K562 (cell line): ENCODE results near the gene NLE1. TPM values are rescaled to one million over a fixed set of nuclear protein-coding genes. Genes with fewer than 3 reads are reported as not detected.

Experiments used
- ATAC-seq: fragments of 200-7000 bp; cut with Tn5 transposase; 3 replicates; pipeline ENCODE4 v1.9.1; 2020; ENCODE audit warnings: moderate library complexity
- BruUV-seq: library from RNA; stranded (reverse); fragments of 400-500 nt; replicated peaks from 2 replicates; lab custom pipeline; 2021; lab: Mats Ljungman, UMichigan
- CTCF ChIA-PET: fragments of 300-600 bp; formaldehyde crosslinking; extraction: SDS; loops from one replicate; lab custom pipeline; 2021; ENCODE audit warnings: low intra/inter-chr PET ratio; lab: Yijun Ruan, JAX
- POLR2A ChIA-PET: fragments of 300-600, 350-650 bp; sonication (Branson Sonifier 250); formaldehyde crosslinking; extraction: SDS; loops from one replicate; lab custom pipeline; 2021; ENCODE audit warnings: antibody characterized with exemption, inconsistent platforms; lab: Yijun Ruan, JAX
- DNase-seq, 4 experiments: peaks; one replicate each; pipeline versions ENCODE4 v3.0.0 to v3.0.0-alpha.2; 2011 to 2018; ENCODE audit warnings: low spot score in 3 of 4, mixed read lengths in 3 of 4; ENCODE audit errors: extremely low read depth in 1 of 4
- FAIRE-seq: peaks from 2 replicates; lab custom pipeline; 2011; peaks lifted over from hg19 to GRCh38; lab: Jason Lieb, UNC
- H2AFZ ChIP-seq: 2 replicates; pipeline ENCODE4 v1.6.0; 2011; ENCODE audit warnings: low read depth, low read length, control low read depth, inconsistent platforms
- H3K27ac ChIP-seq: fragments of 200-600 bp; 3 replicates; pipeline ENCODE4 v1.8.0; 2011; ENCODE audit warnings: low read depth, mild to moderate bottlenecking, control low read depth, inconsistent platforms, low read length, moderate library complexity, mixed read lengths; ENCODE audit errors: extremely low read depth
- H3K27me3 ChIP-seq, 2 experiments: fragments of 300-600 bp in 1 of 2; 2 replicates in 1 of 2; 3 replicates in 1 of 2; pipeline versions ENCODE4 v1.6.0 to v1.8.0; 2011; ENCODE audit warnings: inconsistent platforms in 2 of 2, low read length in 2 of 2, mild to moderate bottlenecking in 1 of 2, mixed read lengths in 1 of 2, moderate library complexity in 1 of 2; ENCODE audit not compliant: control insufficient read depth in 2 of 2, insufficient read depth in 2 of 2
- H3K36me3 ChIP-seq: fragments of 300-600 bp; 3 replicates; pipeline ENCODE4 v1.8.0; 2011; ENCODE audit warnings: mild to moderate bottlenecking, low read length, inconsistent platforms; ENCODE audit not compliant: control insufficient read depth, insufficient read depth
- H3K4me1 ChIP-seq, 2 experiments: fragments of 200-600 bp in 1 of 2; replicated peaks in 1 of 2; 2 replicates in 1 of 2; 3 replicates in 1 of 2; pipeline versions ENCODE4 v1.5.1 to v1.8.0; 2011; ENCODE audit warnings: inconsistent platforms in 2 of 2, low read length in 2 of 2, mild to moderate bottlenecking in 1 of 2, mixed read lengths in 1 of 2, moderate library complexity in 1 of 2; ENCODE audit not compliant: control insufficient read depth in 2 of 2, insufficient read depth in 2 of 2
- H3K4me2 ChIP-seq: 2 replicates; pipeline ENCODE4 v1.6.1; 2011; ENCODE audit warnings: low read length, control low read depth, inconsistent platforms, mixed read lengths; ENCODE audit not compliant: insufficient read depth
- H3K4me3 ChIP-seq: fragments of 200-600 bp; sonication (generic), shearing (Covaris generic); 2 replicates; pipeline ENCODE4 v1.5.1; 2016; ENCODE audit warnings: control low read depth, inconsistent platforms
- H3K79me2 ChIP-seq: fragments of 200-600 bp; 3 replicates; pipeline ENCODE4 v1.8.0; 2011; ENCODE audit warnings: low read length, inconsistent platforms; ENCODE audit not compliant: control insufficient read depth, insufficient read depth
- H3K9ac ChIP-seq, 2 experiments: 2 replicates each; pipeline versions ENCODE4 v1.6.0 to v1.6.1; 2011; ENCODE audit warnings: low read depth in 2 of 2, low read length in 2 of 2, control low read depth in 1 of 2, inconsistent platforms in 1 of 2, mild to moderate bottlenecking in 1 of 2, mixed read lengths in 1 of 2; ENCODE audit not compliant: insufficient read depth in 1 of 2
- H3K9me1 ChIP-seq: one replicate; pipeline ENCODE4 v1.6.0; 2011; ENCODE audit warnings: inconsistent platforms, mild to moderate bottlenecking, low read length, moderate library complexity; ENCODE audit not compliant: control insufficient read depth, insufficient read depth
- H3K9me3 ChIP-seq: replicated peaks from 2 replicates; pipeline ENCODE4 v1.5.1; 2011; ENCODE audit warnings: low read depth, low read length, inconsistent platforms; ENCODE audit not compliant: control insufficient read depth, insufficient read depth
- H4K20me1 ChIP-seq: replicated peaks from 2 replicates; pipeline ENCODE4 v1.6.1; 2011; ENCODE audit warnings: low read length, inconsistent platforms, mixed read lengths; ENCODE audit not compliant: control insufficient read depth, insufficient read depth
- E2F8 ChIP-seq: fragments of 450-650 bp; IDR thresholded peaks from 2 replicates; pipeline ENCODE4 v1.7.1; 2018; ENCODE audit warnings: mild to moderate bottlenecking, low read depth; ENCODE audit not compliant: partially characterized antibody
- GATA2 ChIP-seq: sonication (generic); formaldehyde crosslinking; IDR thresholded peaks from 2 replicates; pipeline ENCODE4 v1.4.0; 2020; ENCODE audit warnings: mild to moderate bottlenecking, missing genetic modification reagents
- NCOA1 ChIP-seq: fragments of 450-650 bp; IDR thresholded peaks from 2 replicates; pipeline ENCODE4 v1.6.1; 2016; ENCODE audit warnings: low read depth
- NRF1 ChIP-seq, 2 experiments: fragments of 450-650 bp; IDR thresholded peaks in 1 of 2; conservative IDR thresholded peaks in 1 of 2; 2 replicates each; pipeline ENCODE4 v1.6.1; 2014; ENCODE audit warnings: mild to moderate bottlenecking in 2 of 2
- TFE3 ChIP-seq: fragments of 450-650 bp; formaldehyde crosslinking; IDR thresholded peaks from 2 replicates; pipeline ENCODE4 v1.4.0; 2020; ENCODE audit warnings: mild to moderate bottlenecking, mixed read lengths
- ZNF174 ChIP-seq: fragments of 250-450 bp; sonication (Bioruptor Pico); IDR thresholded peaks from 2 replicates; pipeline ENCODE4 v1.4.0; 2020; ENCODE audit warnings: mild to moderate bottlenecking
- ZNF740 ChIP-seq, 3 experiments: fragments of 200-800 bp in 1 of 3; sonication (Bioruptor generic) in 1 of 3; sonication (generic) in 1 of 3; formaldehyde crosslinking in 1 of 3; IDR thresholded peaks; 2 replicates each; pipeline versions ENCODE4 v1.6.1 to v1.8.0; 2016 to 2022; ENCODE audit warnings: mild to moderate bottlenecking in 2 of 3, missing compliant biosample characterization in 2 of 3, missing genetic modification characterization in 2 of 3, missing genetic modification reagents in 1 of 3
- WGBS: fragments of 100-300 bp; shearing (Covaris generic); methylation state at CpG from one replicate; pipeline ENCODE4 v1.1.6; 2016; ENCODE audit warnings: low coverage, mixed read lengths; ENCODE audit not compliant: insufficient coverage; ENCODE audit errors: missing lambda C conversion rate; 5-methylcytosine and 5-hydroxymethylcytosine counted together
- in situ Hi-C: fragments of 300-500 bp; cut with MboI; formaldehyde crosslinking; loops from 4 replicates; pipeline ENCODE4 v1.15.0; 2018; ENCODE audit warnings: inconsistent platforms, mixed read lengths
- intact Hi-C: fragments of 100-400 bp; cut with micrococcal nuclease; formaldehyde crosslinking; loops from 2 replicates; pipeline ENCODE4 v1.14.2; 2022
- polyA plus RNA-seq, 8 experiments: library from polyadenylated mRNA; depleted of rRNA in 4 of 8; stranded (reverse) in 5 of 8; unstranded in 3 of 8; fragments of >200 nt; fragmentation: Nextera tagmentation in 2 of 8; fragmentation: Illumina TruSeq in 1 of 8; extraction: Ambion mirVana in 2 of 8; extraction: Trizol in 1 of 8; gene quantifications; 2 replicates each; pipeline versions ENCODE4 v1.2.1 to v1.2.3, GENCODE V29; 2011 to 2014; ENCODE audit warnings: inconsistent platforms in 1 of 8, missing spikeins in 1 of 8
- total RNA-seq, 7 experiments: library from RNA; depleted of rRNA in 6 of 7; stranded (reverse); fragments of >200 nt in 6 of 7; fragmentation: Illumina TruSeq in 2 of 7; extraction: Trizol in 2 of 7; gene quantifications; 2 replicates each; pipeline versions ENCODE4 v1.2.1 to v1.2.3, GENCODE V29; 2011 to 2021; ENCODE audit warnings: low replicate concordance in 1 of 7

The NLE1 gene
- total and polyA plus RNA-seq, 9 of the 15 experiments (the other 6 are each of a cell fraction or from before 2014, with no cell fraction given) = 3.8 to 69.0 (median 29.4) TPM

- 0 out of 2 replicates have a peak, but pooled peaks have one; percentile 29 for TF ChIP-seq ZNF740 (CRISPR knock-in tag; IDR thresholded peaks at IDR 0.05)
- no peak for TF ChIP-seq ZNF740 (tag; IDR thresholded peaks at IDR 0.05)
- peak; percentile 21 for TF ChIP-seq E2F8
- TF ChIP-seq, all 486 proteins: peak for 8
Measured at GRCh38 chr17:35087731-35088355, 54.3 kb downstream of the NLE1 start (continued).

GRCh38 chr17:35086931-35087573 is 55.1 kb downstream of the NLE1 start:
- Histone ChIP-seq H3K4me2 (peak overlapping the region; percentile 83), H3K79me2 (peaks cover 52% of the 10 kb centered on the region), H3K4me3 (no peak overlapping the region), H3K36me3 (no peaks in the 10 kb centered on the region), H2AFZ (no peak overlapping the region), H3K4me1 (peaks cover 22 to 34% of the 10 kb centered on the region in 2 experiments), H3K27ac (no peak overlapping the region; the same call in 2 of the 3 replicates), H4K20me1 (no peaks in the 10 kb centered on the region), H3K9me1 (peaks cover 3% of the 10 kb centered on the region), H3K27me3 (no peaks in the 10 kb centered on the region), H3K9ac (peak overlapping the region in 1 of 2 experiments; percentile 75; a peak in 2 of 4 replicates), H3K9me3 (no peaks in the 10 kb centered on the region)
- ATAC-seq (0 out of 3 replicates have a peak, but pooled peaks have one; percentile 7), DNase-seq (peak in 1 of 4 experiments; percentile 62), FAIRE-seq (peak; percentile 75)
- ChIA-PET POLR2A (interaction anchor here (0.9 to 1.2 kb wide), 4 partner anchors 9 to 76 kb away, joined by 3 to 5 read pairs (median 3); partner anchors contain the start of gene RFFL), CTCF (no interaction called here)
- in situ Hi-C loops = no loop called here
- BruUV-seq = TSS peak; percentile 40
- intact Hi-C loops = loop anchor here (5.0 kb wide), 2 partner anchors 90 to 105 kb away; partner anchors contain the start of gene LIG3
- WGBS = 41% methylated on average over 8 of the region's 8 CpGs
- no peak for TF ChIP-seq GATA2 (CRISPR knock-in tag)
- TF ChIP-seq NRF1 (conservative IDR thresholded peaks at IDR 0.05 in 1 of 2, IDR thresholded peaks at IDR 0.05 in 1 of 2) = peak in 1 of 2 experiments; percentile 27; a peak in 1 of 4 replicates
- TF ChIP-seq TFE3 = no peak
- no peak for TF ChIP-seq NCOA1
- no peak for TF ChIP-seq ZNF174 (CRISPR knock-in tag)
